PC-9 (cell line): ENCODE data around the gene NXF2B.
"Not testable (repeated sequence)": the region's sequence is repeated elsewhere in the genome, so short reads cannot be mapped to it uniquely, and the experiment has no call there.

Experiments used
- CTCF ChIP-seq: fragments of 200-600 bp; sonication (generic); conservative IDR thresholded peaks from 2 replicates; pipeline ENCODE4 v1.6.1; 2017; ENCODE audit warnings: mixed run types, antibody characterized with exemption, mild to moderate bottlenecking, moderate library complexity
- EZH2 ChIP-seq: fragments of 200-600 bp; sonication (generic); IDR thresholded peaks from 2 replicates; pipeline ENCODE4 v1.8.0; 2017; ENCODE audit warnings: antibody characterized with exemption, low read depth

- not testable (repeated sequence) for TF ChIP-seq CTCF, EZH2
These were observed 25.3 kb downstream of the NXF2B start for GRCh38 chrX:102414493-102414892.
